ENCODE measurements around the gene MACROD2. TPM values are rescaled to one million over a fixed set of nuclear protein-coding genes. Genes with fewer than 3 reads are reported as not detected.

MACROD2 gene
- total RNA-seq, 4 donors from 2014 or later, result 8.7 to 17.8 (median 10.8) TPM

DNA sequence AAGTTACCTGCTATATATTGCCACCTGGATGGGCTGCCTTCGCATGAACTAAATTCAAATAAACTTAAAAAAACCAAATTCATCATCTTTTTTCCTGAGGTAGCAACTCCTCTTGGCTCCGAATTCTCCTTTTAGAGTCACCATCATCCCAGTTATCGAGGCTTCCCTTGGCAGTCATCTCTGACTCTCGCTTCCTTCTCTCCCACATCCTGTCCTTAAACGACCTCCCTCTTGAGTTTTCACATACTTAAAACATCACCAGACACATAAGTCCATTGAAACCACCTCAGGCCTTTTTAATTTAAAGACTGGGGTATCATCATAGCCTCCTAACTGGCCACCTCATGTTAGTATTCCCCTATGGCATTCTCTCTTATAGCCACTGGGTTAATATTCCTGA is 638.2 kb downstream of the MACROD2 start:
- intact Hi-C loops (cut with DNase I), result no loop called here
- Histone ChIP-seq H3K4me1 (no peaks in the 10 kb centered on the region), H3K9me3 (no peaks in the 10 kb centered on the region), H3K4me3 (replicated peaks in 1 of 3) (no peak overlapping the region), H3K27me3 (no peaks in the 10 kb centered on the region), H3K36me3 (no peaks in the 10 kb centered on the region), H3K27ac (no peak overlapping the region)
- TF ChIP-seq, protein P1, sequence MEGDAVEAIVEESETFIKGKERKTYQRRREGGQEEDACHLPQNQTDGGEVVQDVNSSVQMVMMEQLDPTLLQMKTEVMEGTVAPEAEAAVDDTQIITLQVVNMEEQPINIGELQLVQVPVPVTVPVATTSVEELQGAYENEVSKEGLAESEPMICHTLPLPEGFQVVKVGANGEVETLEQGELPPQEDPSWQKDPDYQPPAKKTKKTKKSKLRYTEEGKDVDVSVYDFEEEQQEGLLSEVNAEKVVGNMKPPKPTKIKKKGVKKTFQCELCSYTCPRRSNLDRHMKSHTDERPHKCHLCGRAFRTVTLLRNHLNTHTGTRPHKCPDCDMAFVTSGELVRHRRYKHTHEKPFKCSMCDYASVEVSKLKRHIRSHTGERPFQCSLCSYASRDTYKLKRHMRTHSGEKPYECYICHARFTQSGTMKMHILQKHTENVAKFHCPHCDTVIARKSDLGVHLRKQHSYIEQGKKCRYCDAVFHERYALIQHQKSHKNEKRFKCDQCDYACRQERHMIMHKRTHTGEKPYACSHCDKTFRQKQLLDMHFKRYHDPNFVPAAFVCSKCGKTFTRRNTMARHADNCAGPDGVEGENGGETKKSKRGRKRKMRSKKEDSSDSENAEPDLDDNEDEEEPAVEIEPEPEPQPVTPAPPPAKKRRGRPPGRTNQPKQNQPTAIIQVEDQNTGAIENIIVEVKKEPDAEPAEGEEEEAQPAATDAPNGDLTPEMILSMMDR (IDR thresholded peaks at IDR 0.05), result no peak
- no peak for TF ChIP-seq POLR2A (IDR thresholded peaks at IDR 0.05)
- no peak for DNase-seq
- 71 to 79% methylated on average over 5 of the region's 5 CpGs for WGBS, 2 donors

- Histone ChIP-seq H3K4me3 (replicated peaks in 1 of 3) (no peak overlapping the region), H3K27ac (no peak overlapping the region), H3K4me1 (no peaks in the 10 kb centered on the region), H3K9me3 (no peaks in the 10 kb centered on the region), H3K36me3 (no peaks in the 10 kb centered on the region), H3K27me3 (no peaks in the 10 kb centered on the region)
- no peak for DNase-seq
- intact Hi-C loops (cut with DNase I), result no loop called here
- no peak for TF ChIP-seq POLR2A (IDR thresholded peaks at IDR 0.05)
- TF ChIP-seq, protein P1 (IDR thresholded peaks at IDR 0.05), result no peak
Measured at GRCh38 chr20:14634665-14635064, 639.3 kb downstream of the MACROD2 start.

- DNase-seq, result no peak
- TF ChIP-seq POLR2A (IDR thresholded peaks at IDR 0.05), result no peak
- TF ChIP-seq, protein P1 (IDR thresholded peaks at IDR 0.05), result no peak
- no peak overlapping the region for H3K4me3 ChIP-seq (replicated peaks in 1 of 3)
- no peaks in the 10 kb centered on the region for H3K36me3 ChIP-seq
- WGBS, 2 donors, result 86 to 91% methylated on average over 4 of the region's 4 CpGs
- no peak overlapping the region for H3K27ac ChIP-seq
- H3K9me3 ChIP-seq, result no peaks in the 10 kb centered on the region
- no peaks in the 10 kb centered on the region for H3K4me1 ChIP-seq
- intact Hi-C loops (cut with DNase I), result no loop called here
- H3K27me3 ChIP-seq, result no peaks in the 10 kb centered on the region
Measured at GRCh38 chr20:14637441-14637840, 642.1 kb downstream of the MACROD2 start.

GRCh38 chr20:14643146-14643545 is 647.8 kb downstream of the MACROD2 start:
- no peak overlapping the region for H3K27ac ChIP-seq

DNA sequence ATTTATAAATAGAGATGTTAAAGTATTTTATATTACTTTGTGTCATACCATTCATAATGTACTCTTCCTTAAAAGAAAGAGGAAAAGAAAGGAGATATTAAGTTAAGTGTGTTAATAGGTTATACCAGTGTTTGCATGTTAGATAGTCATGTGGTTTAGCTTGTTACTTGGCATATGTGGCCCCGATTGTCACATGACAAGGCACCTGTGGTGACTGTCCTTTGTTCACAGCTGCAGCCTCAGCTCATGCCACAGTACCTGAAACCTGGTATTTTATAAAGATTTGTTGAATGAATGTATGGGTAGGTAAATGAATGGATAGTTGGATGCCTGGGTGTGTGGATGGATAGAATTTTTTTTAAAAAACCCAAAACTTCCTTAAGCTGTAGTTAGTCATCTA is 648.2 kb downstream of the MACROD2 start:
- TF ChIP-seq, protein P1 (IDR thresholded peaks at IDR 0.05), result no peak
- no peak for TF ChIP-seq POLR2A (IDR thresholded peaks at IDR 0.05)
- no peaks in the 10 kb centered on the region for H3K9me3 ChIP-seq
- H3K4me1 ChIP-seq, result no peaks in the 10 kb centered on the region
- no peak overlapping the region for H3K4me3 ChIP-seq (replicated peaks in 1 of 3)
- no peaks in the 10 kb centered on the region for H3K36me3 ChIP-seq
- no peak overlapping the region for H3K27ac ChIP-seq
- no peak for DNase-seq
- intact Hi-C loops (cut with DNase I), result no loop called here
- no peaks in the 10 kb centered on the region for H3K27me3 ChIP-seq
- WGBS, 2 donors, result 87 to 94% methylated on average over 1 of the region's 1 CpG

More at GRCh38 chr20:14643146-14643545, 647.8 kb downstream of the MACROD2 start:
- intact Hi-C loops (cut with DNase I), result no loop called here
- Histone ChIP-seq H3K27me3 (no peaks in the 10 kb centered on the region), H3K36me3 (no peaks in the 10 kb centered on the region), H3K9me3 (no peaks in the 10 kb centered on the region), H3K4me3 (replicated peaks in 1 of 3) (no peak overlapping the region), H3K4me1 (no peaks in the 10 kb centered on the region)
- no peak for DNase-seq
- TF ChIP-seq POLR2A (IDR thresholded peaks at IDR 0.05), result no peak
- TF ChIP-seq, protein P1 (IDR thresholded peaks at IDR 0.05), result no peak
